Neuron (in vitro differentiated cells): ENCODE data around the gene BPIFB6.

Experiments
- H2AFZ ChIP-seq: one replicate; pipeline ENCODE4 v1.6.1; 2013; ENCODE audit warnings: low read depth, mild to moderate bottlenecking, inconsistent platforms, low read length, moderate library complexity
- H3K27me3 ChIP-seq: one replicate; pipeline ENCODE4 v1.6.1; 2013; ENCODE audit warnings: low read length; ENCODE audit not compliant: insufficient read depth
- H3K36me3 ChIP-seq: one replicate; pipeline ENCODE4 v1.6.1; 2013; ENCODE audit warnings: low read length; ENCODE audit not compliant: insufficient read depth
- H3K4me1 ChIP-seq: one replicate; pipeline ENCODE4 v1.6.1; 2013; ENCODE audit warnings: low read length; ENCODE audit not compliant: insufficient read depth
- H3K4me3 ChIP-seq: 2 replicates; pipeline ENCODE4 v1.5.1; 2013; ENCODE audit warnings: mild to moderate bottlenecking, low read length, moderate library complexity
- H3K9me3 ChIP-seq: one replicate; pipeline ENCODE4 v1.6.1; 2013; ENCODE audit warnings: low read length

Gene BPIFB6

GRCh38 chr20:33025318-33025876 lies 6.1 kb upstream of the BPIFB6 start:
- no peaks in the 10 kb centered on the region for H3K4me1 ChIP-seq
- no peaks in the 10 kb centered on the region for H3K27me3 ChIP-seq
- no peak overlapping the region for H3K4me3 ChIP-seq
- H3K36me3 ChIP-seq, result no peaks in the 10 kb centered on the region
- no peak overlapping the region for H2AFZ ChIP-seq
- H3K9me3 ChIP-seq, result no peaks in the 10 kb centered on the region

GRCh38 chr20:33026072-33026778 lies 5.2 kb upstream of the BPIFB6 start:
- H3K4me1 ChIP-seq, result no peaks in the 10 kb centered on the region
- no peaks in the 10 kb centered on the region for H3K9me3 ChIP-seq
- H3K27me3 ChIP-seq, result no peaks in the 10 kb centered on the region
- no peaks in the 10 kb centered on the region for H3K36me3 ChIP-seq
- no peak overlapping the region for H3K4me3 ChIP-seq
- no peak overlapping the region for H2AFZ ChIP-seq

GRCh38 chr20:33026779-33027759 lies 4.4 kb upstream of the BPIFB6 start:
- no peak overlapping the region for H3K4me3 ChIP-seq

GRCh38 chr20:33027769-33028751 lies 3.4 kb upstream of the BPIFB6 start:
- H3K4me3 ChIP-seq, result no peak overlapping the region
- no peaks in the 10 kb centered on the region for H3K36me3 ChIP-seq
- no peaks in the 10 kb centered on the region for H3K27me3 ChIP-seq
- no peak overlapping the region for H2AFZ ChIP-seq
- no peaks in the 10 kb centered on the region for H3K9me3 ChIP-seq
- no peaks in the 10 kb centered on the region for H3K4me1 ChIP-seq

More at GRCh38 chr20:33026779-33027759, 4.4 kb upstream of the BPIFB6 start:
- Histone ChIP-seq H3K36me3 (no peaks in the 10 kb centered on the region), H3K9me3 (no peaks in the 10 kb centered on the region), H2AFZ (no peak overlapping the region), H3K27me3 (no peaks in the 10 kb centered on the region), H3K4me1 (no peaks in the 10 kb centered on the region)

GRCh38 chr20:33028875-33029274 lies 2.6 kb upstream of the BPIFB6 start:
- no peaks in the 10 kb centered on the region for H3K27me3 ChIP-seq

GRCh38 chr20:33030076-33030475 lies 1.4 kb upstream of the BPIFB6 start:
- H3K4me1 ChIP-seq, result no peaks in the 10 kb centered on the region
- H3K27me3 ChIP-seq, result no peaks in the 10 kb centered on the region
- no peak overlapping the region for H3K4me3 ChIP-seq
- H3K9me3 ChIP-seq, result no peaks in the 10 kb centered on the region
- no peaks in the 10 kb centered on the region for H3K36me3 ChIP-seq
- H2AFZ ChIP-seq, result no peak overlapping the region

More at GRCh38 chr20:33028875-33029274, 2.6 kb upstream of the BPIFB6 start:
- H3K9me3 ChIP-seq, result no peaks in the 10 kb centered on the region
- no peaks in the 10 kb centered on the region for H3K36me3 ChIP-seq
- H2AFZ ChIP-seq, result no peak overlapping the region
- no peaks in the 10 kb centered on the region for H3K4me1 ChIP-seq
- no peak overlapping the region for H3K4me3 ChIP-seq

GRCh38 chr20:33030569-33030968 lies 879 bp upstream of the BPIFB6 start:
- H3K4me1 ChIP-seq, result no peaks in the 10 kb centered on the region

GRCh38 chr20:33032555-33032954 lies 1.1 kb downstream of the BPIFB6 start:
- Histone ChIP-seq H2AFZ (no peak overlapping the region), H3K9me3 (no peaks in the 10 kb centered on the region), H3K36me3 (no peaks in the 10 kb centered on the region), H3K4me3 (no peak overlapping the region), H3K4me1 (no peaks in the 10 kb centered on the region), H3K27me3 (no peaks in the 10 kb centered on the region)

More at GRCh38 chr20:33030569-33030968, 879 bp upstream of the BPIFB6 start:
- no peaks in the 10 kb centered on the region for H3K27me3 ChIP-seq
- H3K9me3 ChIP-seq, result no peaks in the 10 kb centered on the region
- H3K36me3 ChIP-seq, result no peaks in the 10 kb centered on the region
- H3K4me3 ChIP-seq, result no peak overlapping the region
- H2AFZ ChIP-seq, result no peak overlapping the region

- Histone ChIP-seq H3K27me3 (no peaks in the 10 kb centered on the region), H2AFZ (no peak overlapping the region), H3K4me1 (no peaks in the 10 kb centered on the region), H3K36me3 (no peaks in the 10 kb centered on the region), H3K9me3 (no peaks in the 10 kb centered on the region), H3K4me3 (no peak overlapping the region)
Observed at GRCh38 chr20:33033381-33033780, 1.9 kb downstream of the BPIFB6 start.

- no peak overlapping the region for H2AFZ ChIP-seq
- no peaks in the 10 kb centered on the region for H3K9me3 ChIP-seq
- no peaks in the 10 kb centered on the region for H3K27me3 ChIP-seq
- H3K4me3 ChIP-seq, result no peak overlapping the region
- H3K4me1 ChIP-seq, result no peaks in the 10 kb centered on the region
- H3K36me3 ChIP-seq, result no peaks in the 10 kb centered on the region
Observed at GRCh38 chr20:33034115-33034514, 2.7 kb downstream of the BPIFB6 start.

- Histone ChIP-seq H3K36me3 (no peaks in the 10 kb centered on the region), H3K27me3 (no peaks in the 10 kb centered on the region), H3K4me3 (no peak overlapping the region), H3K9me3 (no peaks in the 10 kb centered on the region), H3K4me1 (no peaks in the 10 kb centered on the region), H2AFZ (no peak overlapping the region)
Observed at GRCh38 chr20:33034901-33035492, 3.5 kb downstream of the BPIFB6 start.

GRCh38 chr20:33037456-33037855 lies 6.0 kb downstream of the BPIFB6 start:
- Histone ChIP-seq H3K9me3 (no peaks in the 10 kb centered on the region), H3K27me3 (no peaks in the 10 kb centered on the region), H3K4me1 (no peaks in the 10 kb centered on the region), H3K4me3 (no peak overlapping the region), H3K36me3 (no peaks in the 10 kb centered on the region), H2AFZ (no peak overlapping the region)
